HL-60 (cell line): Measurements from ENCODE around the gene GPR108.
A peak's percentile ranks its signal among the peaks of the same experiment; 100 is the strongest.

Source experiments
- DNase-seq, 2 experiments: peaks; one replicate each; pipeline ENCODE4 v3.0.0-alpha.2; 2010 to 2020; ENCODE audit warnings: low read depth in 1 of 2, low spot score in 1 of 2
- H3K27ac ChIP-seq: fragments of 250-450 bp; sonication (Bioruptor Pico); replicated peaks from 2 replicates; pipeline ENCODE4 v1.5.1; 2020; ENCODE audit warnings: mild to moderate bottlenecking, moderate library complexity
- H3K27me3 ChIP-seq: fragments of 250-450 bp; sonication (Bioruptor Pico); 2 replicates; pipeline ENCODE4 v1.5.1; 2021; ENCODE audit warnings: mild to moderate bottlenecking, moderate library complexity; ENCODE audit not compliant: insufficient read depth, poor library complexity, severe bottlenecking
- H3K4me3 ChIP-seq: replicated peaks from 2 replicates; pipeline ENCODE4 v1.5.1; 2011; ENCODE audit warnings: mild to moderate bottlenecking, control low read depth, low read length; ENCODE audit not compliant: insufficient read depth
- GABPA ChIP-seq: IDR thresholded peaks from 2 replicates; pipeline ENCODE4 v1.6.1; 2012; ENCODE audit warnings: low read depth
- POLR2AphosphoS5 ChIP-seq: IDR thresholded peaks from 2 replicates; pipeline ENCODE4 v1.6.1; 2012; ENCODE audit warnings: low read depth
- REST ChIP-seq: IDR thresholded peaks from 2 replicates; pipeline ENCODE4 v1.6.1; 2012; ENCODE audit warnings: low read depth; ENCODE audit not compliant: insufficient replicate concordance
- SPI1 ChIP-seq: IDR thresholded peaks from 2 replicates; pipeline ENCODE4 v1.6.1; 2012; ENCODE audit warnings: low read depth, mild to moderate bottlenecking, borderline replicate concordance
- long read RNA-seq: library from polyadenylated mRNA; unstranded; transcript quantifications from one replicate; pipeline ENCODE4 v2.0.0, GENCODE V29; 2020
- TF ChIP-seq, protein P1 (sequence below): IDR thresholded peaks from one replicate; pipeline ENCODE4 v1.5.1; 2011; ENCODE audit warnings: low read length, control low read depth, inconsistent platforms; ENCODE audit not compliant: insufficient read depth

The GPR108 gene
- long read RNA-seq, transcript GPR108-202 (18 exons, 2,009 nt) = minor isoform, 74 of 421 reads
- long read RNA-seq, transcript GPR108-201 (18 exons, 2,057 nt) = major isoform, 255 of 421 reads
- long read RNA-seq, partial matches to known transcripts = 11 of 421 reads
- long read RNA-seq, other reads (novel, unspliced or antisense) = 81 of 421 reads

DNA sequence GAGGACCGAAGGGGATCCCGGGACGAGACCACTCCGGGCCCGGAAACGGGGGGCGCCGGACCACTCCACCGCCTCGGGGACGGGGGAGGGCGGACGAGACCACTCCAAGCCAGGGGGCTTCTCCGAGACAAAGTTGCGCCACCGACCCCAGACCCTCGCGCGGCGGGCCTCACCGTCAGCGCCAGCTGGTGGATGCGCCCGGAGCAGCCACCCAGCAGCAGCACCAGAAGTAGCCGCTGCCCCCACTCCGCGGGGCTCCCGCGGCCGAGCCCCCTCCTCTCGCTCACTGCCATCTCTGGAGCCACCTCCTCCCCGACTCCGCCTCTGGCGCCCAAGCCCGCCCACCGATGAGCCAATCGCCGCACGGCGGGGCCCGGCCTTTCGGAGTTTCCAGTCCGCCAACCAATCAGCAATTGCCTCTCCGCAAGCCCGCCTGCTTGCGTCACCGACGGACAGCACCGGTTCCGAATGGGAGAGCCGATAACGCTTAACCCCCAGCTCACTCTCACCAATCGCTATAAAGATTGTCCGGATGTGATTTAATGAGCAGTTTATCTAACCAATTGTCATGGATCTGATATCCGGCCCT, at the start of gene GPR108:
Gene GPR108, minus strand, starts transcription at position 297 of the 589 bp plus-strand sequence. Its CDS starts 4 bp downstream, at position 293.
- DNase-seq = peak; percentile 58 to 100
- Histone ChIP-seq H3K27me3 (no peaks in the 10 kb centered on the region), H3K4me3 (peak within 1 kb of the TSS; percentile 87), H3K27ac (peak within 1 kb of the TSS; percentile 81)
- TF ChIP-seq POLR2AphosphoS5 = no peak
- TF ChIP-seq GABPA = peak; percentile 70

DNA sequence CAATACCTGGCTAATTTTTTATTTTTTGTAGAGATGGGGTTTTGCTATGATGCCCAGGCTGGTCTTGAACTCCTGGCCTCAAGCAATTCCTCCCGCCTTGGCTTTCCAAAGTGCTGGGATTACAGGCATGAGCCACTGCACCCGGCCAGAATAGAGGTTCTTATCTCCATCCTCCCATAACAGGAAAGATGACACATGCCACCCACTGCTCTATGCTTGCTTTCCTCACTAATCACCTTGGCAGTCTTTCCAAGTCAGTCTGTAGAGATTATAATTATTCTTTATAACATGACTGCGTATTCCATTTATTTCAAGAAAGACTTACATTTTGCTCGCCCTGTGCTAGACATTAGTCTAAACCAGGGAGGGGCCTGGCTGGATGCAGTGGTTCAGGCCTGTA, 41.8 kb upstream of the GPR108 start:
- no peak overlapping the region for H3K27ac ChIP-seq
- no peak for DNase-seq
- TF ChIP-seq, protein P1, sequence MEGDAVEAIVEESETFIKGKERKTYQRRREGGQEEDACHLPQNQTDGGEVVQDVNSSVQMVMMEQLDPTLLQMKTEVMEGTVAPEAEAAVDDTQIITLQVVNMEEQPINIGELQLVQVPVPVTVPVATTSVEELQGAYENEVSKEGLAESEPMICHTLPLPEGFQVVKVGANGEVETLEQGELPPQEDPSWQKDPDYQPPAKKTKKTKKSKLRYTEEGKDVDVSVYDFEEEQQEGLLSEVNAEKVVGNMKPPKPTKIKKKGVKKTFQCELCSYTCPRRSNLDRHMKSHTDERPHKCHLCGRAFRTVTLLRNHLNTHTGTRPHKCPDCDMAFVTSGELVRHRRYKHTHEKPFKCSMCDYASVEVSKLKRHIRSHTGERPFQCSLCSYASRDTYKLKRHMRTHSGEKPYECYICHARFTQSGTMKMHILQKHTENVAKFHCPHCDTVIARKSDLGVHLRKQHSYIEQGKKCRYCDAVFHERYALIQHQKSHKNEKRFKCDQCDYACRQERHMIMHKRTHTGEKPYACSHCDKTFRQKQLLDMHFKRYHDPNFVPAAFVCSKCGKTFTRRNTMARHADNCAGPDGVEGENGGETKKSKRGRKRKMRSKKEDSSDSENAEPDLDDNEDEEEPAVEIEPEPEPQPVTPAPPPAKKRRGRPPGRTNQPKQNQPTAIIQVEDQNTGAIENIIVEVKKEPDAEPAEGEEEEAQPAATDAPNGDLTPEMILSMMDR = no peak
- TF ChIP-seq GABPA (no peak), REST (no peak), POLR2AphosphoS5 (no peak), SPI1 (no peak)
- no peaks in the 10 kb centered on the region for H3K27me3 ChIP-seq
- H3K4me3 ChIP-seq = no peak overlapping the region

DNA sequence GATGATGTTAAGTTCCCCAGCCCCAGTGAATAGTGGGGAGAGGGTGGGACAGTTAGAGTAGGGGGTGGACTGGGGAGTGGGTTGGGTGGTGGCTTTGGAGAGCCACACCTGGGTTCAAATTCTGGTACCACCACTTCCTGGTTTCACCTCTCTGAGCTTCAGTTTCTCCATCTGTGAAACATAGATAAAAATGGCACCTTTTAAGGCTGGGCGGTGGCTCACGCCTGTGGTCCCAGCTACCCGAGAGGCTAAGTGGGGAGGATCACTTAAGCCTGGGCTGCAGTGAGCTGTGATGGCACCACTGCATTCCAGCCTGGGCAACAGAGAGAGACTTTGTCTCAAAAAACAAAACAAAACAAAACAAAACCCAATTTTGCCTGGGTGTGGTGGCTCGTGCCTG, 41.0 kb upstream of the GPR108 start:
- no peak overlapping the region for H3K27ac ChIP-seq
- TF ChIP-seq, protein P1 = no peak
- TF ChIP-seq GABPA (no peak), REST (no peak), SPI1 (no peak), POLR2AphosphoS5 (no peak)
- no peak overlapping the region for H3K4me3 ChIP-seq
- DNase-seq = no peak
- no peaks in the 10 kb centered on the region for H3K27me3 ChIP-seq

GRCh38 chr19:6777434-6777833, 40.1 kb upstream of the GPR108 start:
- H3K27ac ChIP-seq = no peak overlapping the region
- TF ChIP-seq, protein P1 = no peak
- TF ChIP-seq GABPA = no peak
- H3K27me3 ChIP-seq = no peaks in the 10 kb centered on the region
- no peak for DNase-seq
- H3K4me3 ChIP-seq = no peak overlapping the region
